T-helper 2 cell treated with Interferon-gamma antibody and Interleukin-4, amounts not matched to agents 100 ng/mL and 5 ng/mL, for 36 hours (primary cell): ENCODE data around the gene NPR2. TPM values are rescaled to one million over a fixed set of nuclear protein-coding genes. Genes with fewer than 3 reads are reported as not detected.

ENCODE experiments used
- intact Hi-C: fragments of 100-400 bp; cut with micrococcal nuclease; formaldehyde crosslinking; loops from one replicate; pipeline ENCODE4 v1.15.1; 2023
- total RNA-seq: library from RNA; stranded (reverse); gene quantifications from 2 replicates; pipeline ENCODE4 v1.2.3, GENCODE V29; 2022

NPR2 gene
- total RNA-seq, 1 donor from 2014 or later: 9.6 TPM

GRCh38 chr9:35797311-35798109 is 6.1 kb downstream of the NPR2 start:
- intact Hi-C loops: no loop called here

GRCh38 chr9:35798658-35799374 is 7.4 kb downstream of the NPR2 start:
- intact Hi-C loops: no loop called here

- intact Hi-C loops: no loop called here
Measured at GRCh38 chr9:35800530-35800929, 9.1 kb downstream of the NPR2 start.

GRCh38 chr9:35801328-35802128 is 10.1 kb downstream of the NPR2 start:
- intact Hi-C loops: no loop called here

- intact Hi-C loops: no loop called here
Measured at GRCh38 chr9:35806101-35806500, 14.7 kb downstream of the NPR2 start.

GRCh38 chr9:35808433-35808832 is 17.0 kb downstream of the NPR2 start:
- intact Hi-C loops: no loop called here

- intact Hi-C loops: loop anchor here (5.0 kb wide), 2 partner anchors 163 to 738 kb away; partner anchors contain the start of gene VCP
Measured at GRCh38 chr9:35810122-35810521, 18.7 kb downstream of the NPR2 start.

GRCh38 chr9:35811381-35812024 is 20.1 kb downstream of the NPR2 start:
- intact Hi-C loops: loop anchor here (1.0 to 5.0 kb wide), 5 partner anchors 21 to 739 kb away; partner anchors contain the start of genes CREB3, TLN1 and VCP

GRCh38 chr9:35812025-35812602 is 20.7 kb downstream of the NPR2 start, which contains the start of gene SPAG8:
SPAG8 (minus strand) TSS chr9:35812262; CDS start chr9:35812147, 115 bp downstream.
- intact Hi-C loops: loop anchor here (1.0 to 5.0 kb wide), 5 partner anchors 22 to 740 kb away; partner anchors contain the start of genes CREB3, TLN1 and VCP

- intact Hi-C loops: loop anchor here (2.0 to 5.0 kb wide), 5 partner anchors 57 to 741 kb away; partner anchors contain the start of genes ATOSB, GBA2, RGP1 and VCP
Measured at GRCh38 chr9:35813434-35814105, 22.2 kb downstream of the NPR2 start.

GRCh38 chr9:35814106-35814840 is 22.9 kb downstream of the NPR2 start:
- intact Hi-C loops: loop anchor here (2.0 to 5.0 kb wide), 4 partner anchors 65 to 742 kb away; partner anchors contain the start of genes ATOSB, GBA2, RGP1 and VCP

- intact Hi-C loops: loop anchor here (1.0 to 5.0 kb wide), 6 partner anchors 14 to 743 kb away; partner anchors contain the start of genes ATOSB, GBA2, RGP1 and TMEM8B
Measured at GRCh38 chr9:35814841-35815543, 23.6 kb downstream of the NPR2 start, which contains the start of gene HINT2. HINT2 (minus strand) TSS chr9:35815042; CDS start chr9:35814979, 63 bp downstream.

GRCh38 chr9:35816708-35817107 is 25.3 kb downstream of the NPR2 start:
- intact Hi-C loops: no loop called here

- intact Hi-C loops: no loop called here
Measured at GRCh38 chr9:35818341-35818740, 26.9 kb downstream of the NPR2 start.

- intact Hi-C loops: no loop called here
Measured at GRCh38 chr9:35820076-35820475, 28.7 kb downstream of the NPR2 start.

- intact Hi-C loops: no loop called here
Measured at GRCh38 chr9:35822926-35823325, 31.5 kb downstream of the NPR2 start.

GRCh38 chr9:35826071-35826701 is 34.8 kb downstream of the NPR2 start:
- intact Hi-C loops: loop anchor here (1.0 kb wide), 2 partner anchors 36 to 56 kb away; no protein-coding TSS in a partner anchor

GRCh38 chr9:35827486-35827885 is 36.1 kb downstream of the NPR2 start:
- intact Hi-C loops: no loop called here
